ENCODE results near the gene G6PC3. TPM values are rescaled to one million over a fixed set of nuclear protein-coding genes. Genes with fewer than 3 reads are reported as not detected.

Gene G6PC3
- total RNA-seq, 1 donor from 2014 or later: 20.2 TPM

- intact Hi-C loops (cut with micrococcal nuclease): no loop called here
Observed at GRCh38 chr17:44102849-44103622, 32.5 kb downstream of the G6PC3 start.

GRCh38 chr17:44105483-44105882, 34.9 kb downstream of the G6PC3 start:
- intact Hi-C loops (cut with micrococcal nuclease): no loop called here

GRCh38 chr17:44105941-44106340, 35.4 kb downstream of the G6PC3 start:
- intact Hi-C loops (cut with micrococcal nuclease): no loop called here

GRCh38 chr17:44106801-44107200, 36.3 kb downstream of the G6PC3 start:
- intact Hi-C loops (cut with micrococcal nuclease): no loop called here

GRCh38 chr17:44108440-44109311, 38.1 kb downstream of the G6PC3 start:
- intact Hi-C loops (cut with micrococcal nuclease): no loop called here

GRCh38 chr17:44109312-44109630, 38.7 kb downstream of the G6PC3 start:
- intact Hi-C loops (cut with micrococcal nuclease): no loop called here

GRCh38 chr17:44110011-44110686, 39.6 kb downstream of the G6PC3 start:
- intact Hi-C loops (cut with micrococcal nuclease): loop anchor here (2.0 kb wide), 1 partner anchor 23 kb away; no protein-coding TSS in a partner anchor

- intact Hi-C loops (cut with micrococcal nuclease): loop anchor here (2.0 kb wide), 1 partner anchor 24 kb away; no protein-coding TSS in a partner anchor
Observed at GRCh38 chr17:44110823-44111633, 40.5 kb downstream of the G6PC3 start.

- intact Hi-C loops (cut with micrococcal nuclease): loop anchor here (2.0 kb wide), 1 partner anchor 25 kb away; no protein-coding TSS in a partner anchor
Observed at GRCh38 chr17:44111777-44112176, 41.2 kb downstream of the G6PC3 start.

- intact Hi-C loops (cut with micrococcal nuclease): no loop called here
Observed at GRCh38 chr17:44112284-44113280, 42.0 kb downstream of the G6PC3 start.

- intact Hi-C loops (cut with micrococcal nuclease): no loop called here
Observed at GRCh38 chr17:44113382-44113781, 42.8 kb downstream of the G6PC3 start.

GRCh38 chr17:44113868-44114840, 43.6 kb downstream of the G6PC3 start:
- intact Hi-C loops (cut with micrococcal nuclease): no loop called here

GRCh38 chr17:44115585-44116415, 45.3 kb downstream of the G6PC3 start:
- intact Hi-C loops (cut with micrococcal nuclease): no loop called here

- intact Hi-C loops (cut with micrococcal nuclease): no loop called here
Observed at GRCh38 chr17:44117351-44117750, 46.8 kb downstream of the G6PC3 start.

- intact Hi-C loops (cut with micrococcal nuclease): no loop called here
Observed at GRCh38 chr17:44118427-44119050, 48.0 kb downstream of the G6PC3 start.

GRCh38 chr17:44119062-44119461, 48.5 kb downstream of the G6PC3 start:
- intact Hi-C loops (cut with micrococcal nuclease): no loop called here

- intact Hi-C loops (cut with micrococcal nuclease): loop anchor here (5.0 kb wide), 2 partner anchors 208 to 383 kb away; partner anchors contain the start of gene GPATCH8
Observed at GRCh38 chr17:44119798-44120197, 49.3 kb downstream of the G6PC3 start.
